NCI-H1436 (cell line): Measurements from ENCODE around the gene DUSP9.

Source experiments
- DNase-seq: peaks from one replicate; lab custom pipeline; 2025; lab: John Stamatoyannopoulos, UW

DUSP9 gene

GRCh38 chrX:153637121-153638040, 9.6 kb upstream of the DUSP9 start:
- DNase-seq, result no peak

GRCh38 chrX:153638041-153638371, 9.0 kb upstream of the DUSP9 start:
- DNase-seq, result no peak

GRCh38 chrX:153638436-153639176, 8.4 kb upstream of the DUSP9 start:
- no peak for DNase-seq

GRCh38 chrX:153639177-153640044, 7.6 kb upstream of the DUSP9 start:
- no peak for DNase-seq

- no peak for DNase-seq
These were observed 6.8 kb upstream of the DUSP9 start for GRCh38 chrX:153640045-153640686.

- no peak for DNase-seq
These were observed 6.0 kb upstream of the DUSP9 start for GRCh38 chrX:153640736-153641575.

- no peak for DNase-seq
These were observed 5.4 kb upstream of the DUSP9 start for GRCh38 chrX:153641627-153642026.

GRCh38 chrX:153642051-153642654, 4.8 kb upstream of the DUSP9 start:
- DNase-seq, result no peak

GRCh38 chrX:153642655-153643430, 4.2 kb upstream of the DUSP9 start:
- DNase-seq, result no peak

GRCh38 chrX:153643431-153644351, 3.3 kb upstream of the DUSP9 start:
- DNase-seq, result no peak

GRCh38 chrX:153644356-153645125, 2.5 kb upstream of the DUSP9 start:
- DNase-seq, result no peak

- no peak for DNase-seq
These were observed 1.9 kb upstream of the DUSP9 start for GRCh38 chrX:153645151-153645550.

GRCh38 chrX:153645921-153646488, 998 bp upstream of the DUSP9 start:
- no peak for DNase-seq

GRCh38 chrX:153647461-153648357, 706 bp downstream of the DUSP9 start:
- no peak for DNase-seq

GRCh38 chrX:153648358-153649177, 1.6 kb downstream of the DUSP9 start:
- DNase-seq, result no peak
